Ascending aorta (tissue), 2 donors: ENCODE data around the gene CNPY1. TPM values are rescaled to one million over a fixed set of nuclear protein-coding genes. Genes with fewer than 3 reads are reported as not detected.
"Not testable (repeated sequence)": the region's sequence is repeated elsewhere in the genome, so short reads cannot be mapped to it uniquely, and the experiment has no call there.

Experiments used
- DNase-seq, 2 donors: peaks; one replicate each; pipeline ENCODE4 v3.0.0-alpha.2; 2019; ENCODE audit warnings: low spot score in 2 of 2
- H3K27ac ChIP-seq, 2 donors: fragments of 200-600 bp; sonication (generic); one replicate each; pipeline ENCODE4 v1.5.1; 2016 to 2017; ENCODE audit warnings: mild to moderate bottlenecking in 1 of 2
- H3K27me3 ChIP-seq: fragments of 200-600 bp; sonication (generic); one replicate; pipeline ENCODE4 v1.5.1; 2017
- H3K36me3 ChIP-seq, 2 donors: fragments of 200-600 bp; sonication (generic); one replicate each; pipeline ENCODE4 v1.5.1; 2016
- H3K4me1 ChIP-seq, 2 donors: fragments of 200-600 bp; sonication (generic); one replicate each; pipeline ENCODE4 v1.5.1; 2016 to 2017; ENCODE audit warnings: mild to moderate bottlenecking in 1 of 2
- H3K4me3 ChIP-seq, 2 donors: fragments of 200-600 bp; sonication (generic); one replicate each; pipeline ENCODE4 v1.5.1; 2016 to 2017; ENCODE audit warnings: mild to moderate bottlenecking in 1 of 2
- H3K9me3 ChIP-seq, 2 donors: fragments of 200-600 bp; sonication (generic); one replicate each; pipeline ENCODE4 v1.5.1; 2016
- intact Hi-C: fragments of 100-400 bp; cut with DNase I; formaldehyde crosslinking; loops from one replicate; pipeline ENCODE4 v1.15.1; 2023
- total RNA-seq: library from RNA; depleted of rRNA; stranded (reverse); fragments of >200 nt; gene quantifications from one replicate; pipeline ENCODE4 v1.1.0, GENCODE V29; 2016
- TF ChIP-seq, protein P1 (sequence below), 3 experiments: fragments of 200-600 bp in 2 of 3; fragments of 450-650 bp in 1 of 3; sonication (generic) in 2 of 3; IDR thresholded peaks; one replicate each; pipeline ENCODE4 v1.5.1; 2016 to 2019; ENCODE audit warnings: antibody characterized with exemption in 3 of 3, mild to moderate bottlenecking in 1 of 3, moderate library complexity in 1 of 3

CNPY1 gene
- total RNA-seq, 1 donor from 2014 or later: not detected

- Histone ChIP-seq H3K27me3 (no peaks in the 10 kb centered on the region), H3K27ac (no peak overlapping the region), H3K4me1 (no peaks in the 10 kb centered on the region), H3K36me3 (no peaks in the 10 kb centered on the region), H3K9me3 (no peaks in the 10 kb centered on the region), H3K4me3 (no peak overlapping the region)
- no peak for DNase-seq
- TF ChIP-seq, protein P1, sequence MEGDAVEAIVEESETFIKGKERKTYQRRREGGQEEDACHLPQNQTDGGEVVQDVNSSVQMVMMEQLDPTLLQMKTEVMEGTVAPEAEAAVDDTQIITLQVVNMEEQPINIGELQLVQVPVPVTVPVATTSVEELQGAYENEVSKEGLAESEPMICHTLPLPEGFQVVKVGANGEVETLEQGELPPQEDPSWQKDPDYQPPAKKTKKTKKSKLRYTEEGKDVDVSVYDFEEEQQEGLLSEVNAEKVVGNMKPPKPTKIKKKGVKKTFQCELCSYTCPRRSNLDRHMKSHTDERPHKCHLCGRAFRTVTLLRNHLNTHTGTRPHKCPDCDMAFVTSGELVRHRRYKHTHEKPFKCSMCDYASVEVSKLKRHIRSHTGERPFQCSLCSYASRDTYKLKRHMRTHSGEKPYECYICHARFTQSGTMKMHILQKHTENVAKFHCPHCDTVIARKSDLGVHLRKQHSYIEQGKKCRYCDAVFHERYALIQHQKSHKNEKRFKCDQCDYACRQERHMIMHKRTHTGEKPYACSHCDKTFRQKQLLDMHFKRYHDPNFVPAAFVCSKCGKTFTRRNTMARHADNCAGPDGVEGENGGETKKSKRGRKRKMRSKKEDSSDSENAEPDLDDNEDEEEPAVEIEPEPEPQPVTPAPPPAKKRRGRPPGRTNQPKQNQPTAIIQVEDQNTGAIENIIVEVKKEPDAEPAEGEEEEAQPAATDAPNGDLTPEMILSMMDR (IDR thresholded peaks at IDR 0.05): no peak
- intact Hi-C loops: no loop called here
These were observed 19.9 kb upstream of the CNPY1 start for GRCh38 chr7:155566011-155566836.

GRCh38 chr7:155565596-155565995 lies 19.2 kb upstream of the CNPY1 start:
- no peak for DNase-seq
- Histone ChIP-seq H3K36me3 (no peaks in the 10 kb centered on the region), H3K27me3 (no peaks in the 10 kb centered on the region), H3K4me3 (no peak overlapping the region), H3K4me1 (no peaks in the 10 kb centered on the region), H3K9me3 (no peaks in the 10 kb centered on the region), H3K27ac (no peak overlapping the region)
- intact Hi-C loops: no loop called here
- TF ChIP-seq, protein P1 (IDR thresholded peaks at IDR 0.05): no peak

DNA sequence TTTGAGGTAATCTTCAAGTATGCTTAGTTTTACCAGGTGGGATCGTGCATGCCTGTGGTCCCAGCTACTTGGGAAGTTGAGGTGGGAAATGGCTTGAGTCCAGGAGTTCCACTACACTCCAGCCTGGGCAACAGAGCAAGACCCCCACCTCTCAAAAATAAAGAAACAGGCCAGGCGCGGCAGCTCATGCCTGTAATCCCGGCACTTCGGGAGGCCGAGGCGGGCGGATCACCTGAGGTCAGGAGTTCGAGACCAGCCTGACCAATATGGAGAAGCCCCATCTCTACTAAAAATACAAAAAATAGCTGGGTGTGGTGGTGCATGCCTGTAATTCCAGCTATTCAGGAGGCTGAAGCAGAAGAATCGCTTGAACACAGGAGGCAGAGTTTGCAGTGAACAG lies 16.6 kb upstream of the CNPY1 start:
- intact Hi-C loops, DNase-seq, H3K36me3 ChIP-seq, H3K4me3 ChIP-seq, H3K9me3 ChIP-seq, H3K4me1 ChIP-seq, H3K27ac ChIP-seq, H3K27me3 ChIP-seq: not testable (repeated sequence)

DNA sequence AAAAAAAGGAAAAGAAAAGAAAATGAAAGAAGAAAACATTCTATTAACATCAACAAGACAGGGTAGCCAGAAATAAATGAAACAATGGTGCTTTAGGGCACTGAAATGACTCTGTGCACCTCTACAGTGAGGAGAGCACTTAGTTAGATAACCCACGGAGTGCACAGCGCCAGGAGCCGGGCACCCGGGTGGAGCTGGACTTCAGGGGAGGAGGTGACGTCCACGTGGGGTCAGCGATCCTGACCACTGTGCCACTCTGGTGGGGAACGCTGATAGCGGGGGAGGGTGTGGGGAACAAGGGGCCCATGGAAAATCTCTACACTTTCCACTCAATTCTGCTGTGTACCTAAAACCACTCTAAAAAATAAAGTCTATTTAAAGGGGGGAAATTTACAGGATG lies 15.7 kb upstream of the CNPY1 start:
- no peaks in the 10 kb centered on the region for H3K36me3 ChIP-seq
- intact Hi-C loops: no loop called here
- no peak for DNase-seq
- no peak overlapping the region for H3K4me3 ChIP-seq
- H3K9me3 ChIP-seq: no peaks in the 10 kb centered on the region
- no peaks in the 10 kb centered on the region for H3K4me1 ChIP-seq
- no peak overlapping the region for H3K27ac ChIP-seq
- TF ChIP-seq, protein P1 (IDR thresholded peaks at IDR 0.05): no peak
- no peaks in the 10 kb centered on the region for H3K27me3 ChIP-seq

- H3K4me3 ChIP-seq: no peak overlapping the region
- no peak for DNase-seq
- no peaks in the 10 kb centered on the region for H3K4me1 ChIP-seq
- H3K9me3 ChIP-seq: no peaks in the 10 kb centered on the region
- no peaks in the 10 kb centered on the region for H3K27me3 ChIP-seq
- intact Hi-C loops: no loop called here
- TF ChIP-seq, protein P1 (IDR thresholded peaks at IDR 0.05): no peak
- no peaks in the 10 kb centered on the region for H3K36me3 ChIP-seq
- no peak overlapping the region for H3K27ac ChIP-seq
These were observed 14.8 kb upstream of the CNPY1 start for GRCh38 chr7:155560982-155561686.

DNA sequence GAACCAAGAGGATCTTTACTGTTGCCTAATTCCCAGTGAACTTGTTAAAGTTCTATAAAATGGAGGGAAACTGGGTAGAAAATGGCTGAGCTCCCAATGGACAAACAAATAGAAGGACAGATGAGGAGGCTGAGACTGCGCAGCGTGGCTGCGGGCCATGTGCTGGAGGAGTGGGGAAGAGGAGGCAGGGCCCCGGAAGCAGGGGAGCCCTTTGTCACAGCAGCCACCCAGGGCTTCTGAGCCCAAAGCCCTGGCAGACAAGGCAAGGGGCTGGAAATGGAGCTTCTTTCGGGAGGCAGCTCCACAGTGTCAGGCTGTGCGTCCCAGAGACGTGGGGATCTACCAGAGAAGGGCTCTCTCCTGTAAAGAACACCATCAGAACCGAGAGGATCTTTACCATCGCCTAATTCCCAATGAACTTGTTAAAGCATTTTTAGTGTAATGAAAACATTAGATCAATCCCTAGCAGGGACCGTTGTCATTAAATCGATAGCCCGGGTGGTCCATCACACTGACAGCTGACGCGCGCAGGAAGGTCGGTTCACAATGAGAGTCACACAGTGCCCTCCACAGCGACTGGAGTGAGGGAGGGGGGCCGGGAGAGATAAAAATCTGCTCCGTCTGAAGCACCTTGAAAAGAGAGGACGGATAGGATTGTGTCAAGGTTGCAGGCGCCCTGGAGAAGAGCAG lies 14.0 kb upstream of the CNPY1 start:
- TF ChIP-seq, protein P1 (IDR thresholded peaks at IDR 0.05): no peak
- H3K27ac ChIP-seq: no peak overlapping the region
- H3K9me3 ChIP-seq: no peaks in the 10 kb centered on the region
- H3K27me3 ChIP-seq: no peaks in the 10 kb centered on the region
- H3K4me3 ChIP-seq: no peak overlapping the region
- no peaks in the 10 kb centered on the region for H3K4me1 ChIP-seq
- intact Hi-C loops: no loop called here
- H3K36me3 ChIP-seq: no peaks in the 10 kb centered on the region
- no peak for DNase-seq
